Fibroblast of lung (primary cell): ENCODE measurements around the gene KIAA1549. TPM values are rescaled to one million over a fixed set of nuclear protein-coding genes. Genes with fewer than 3 reads are reported as not detected.
A peak's percentile ranks its signal among the peaks of the same experiment; 100 is the strongest.

Experiments
- DNase-seq, 2 donors: peaks; one replicate each; pipeline versions ENCODE4 v3.0.0 to v3.0.0-alpha.2; 2010; ENCODE audit warnings: low read depth in 2 of 2
- H2AFZ ChIP-seq: 2 replicates; pipeline ENCODE4 v1.5.1; 2012; ENCODE audit warnings: low read length, control low read depth, inconsistent platforms
- H3K27ac ChIP-seq: 2 replicates; pipeline ENCODE4 v1.5.1; 2011; ENCODE audit warnings: low read length, control low read depth; ENCODE audit not compliant: insufficient read depth
- H3K27me3 ChIP-seq: 2 replicates; pipeline ENCODE4 v1.5.1; 2011; ENCODE audit warnings: mild to moderate bottlenecking, low read length; ENCODE audit not compliant: control insufficient read depth, insufficient read depth
- H3K36me3 ChIP-seq: 2 replicates; pipeline ENCODE4 v1.5.1; 2011; ENCODE audit warnings: low read length; ENCODE audit not compliant: control insufficient read depth, insufficient read depth
- H3K4me1 ChIP-seq: 2 replicates; pipeline ENCODE4 v1.5.1; 2011; ENCODE audit warnings: low read length; ENCODE audit not compliant: control insufficient read depth, insufficient read depth; ENCODE audit errors: extremely low read depth
- H3K4me2 ChIP-seq: 2 replicates; pipeline ENCODE4 v1.5.1; 2011; ENCODE audit warnings: low read length, control low read depth; ENCODE audit not compliant: insufficient read depth; ENCODE audit errors: extremely low read depth
- H3K4me3 ChIP-seq, 4 experiments: fragments of 200-600 bp in 1 of 4; sonication (generic) in 1 of 4; replicated peaks in 1 of 4; 2 replicates each; pipeline ENCODE4 v1.5.1; 2011 to 2016; ENCODE audit warnings: low read length in 4 of 4, low read depth in 3 of 4, mild to moderate bottlenecking in 3 of 4, control low read depth in 2 of 4, inconsistent platforms in 1 of 4, mixed read lengths in 1 of 4; ENCODE audit not compliant: insufficient read depth in 1 of 4; ENCODE audit errors: control extremely low read depth in 1 of 4
- H3K79me2 ChIP-seq: 2 replicates; pipeline ENCODE4 v1.5.1; 2012; ENCODE audit warnings: mild to moderate bottlenecking, low read length, inconsistent platforms; ENCODE audit not compliant: control insufficient read depth, insufficient read depth
- H3K9ac ChIP-seq: 2 replicates; pipeline ENCODE4 v1.5.1; 2011; ENCODE audit warnings: mild to moderate bottlenecking, low read length, control low read depth; ENCODE audit not compliant: insufficient read depth
- H3K9me3 ChIP-seq: 2 replicates; pipeline ENCODE4 v1.5.1; 2012; ENCODE audit warnings: low read depth, low read length; ENCODE audit not compliant: control insufficient read depth, insufficient read depth
- H4K20me1 ChIP-seq: 2 replicates; pipeline ENCODE4 v1.5.1; 2011; ENCODE audit warnings: low read length; ENCODE audit not compliant: control insufficient read depth, insufficient read depth; ENCODE audit errors: extremely low read depth
- EZH2 ChIP-seq: IDR thresholded peaks from 2 replicates; pipeline ENCODE4 v1.5.1; 2012; ENCODE audit warnings: low read length, control low read depth, mild to moderate bottlenecking; ENCODE audit errors: missing control alignments
- polyA plus RNA-seq, 2 donors: library from polyadenylated mRNA; depleted of rRNA in 1 of 2; stranded (reverse) in 1 of 2; unstranded in 1 of 2; fragments of >200 nt; gene quantifications; 2 replicates each; pipeline ENCODE4 v1.2.1, GENCODE V29; 2011 to 2012; ENCODE audit warnings: missing spikeins in 1 of 2
- total RNA-seq: library from RNA; depleted of rRNA; stranded (reverse); fragments of >200 nt; gene quantifications from 2 replicates; pipeline ENCODE4 v1.2.1, GENCODE V29; 2014
- TF ChIP-seq, protein P1 (sequence below), 2 donors: IDR thresholded peaks in 1 of 2; conservative IDR thresholded peaks in 1 of 2; 1 replicate in 1 of 2; 2 replicates in 1 of 2; pipeline ENCODE4 v1.5.1; 2011 to 2012; ENCODE audit warnings: low read length in 2 of 2, control low read depth in 1 of 2, inconsistent platforms in 1 of 2, low read depth in 1 of 2, mild to moderate bottlenecking in 1 of 2

KIAA1549 gene
- total and polyA plus RNA-seq, 2 donors (not counting 1 experiment from before 2014, with no cell fraction given): 0.48 to 0.66 TPM

DNA sequence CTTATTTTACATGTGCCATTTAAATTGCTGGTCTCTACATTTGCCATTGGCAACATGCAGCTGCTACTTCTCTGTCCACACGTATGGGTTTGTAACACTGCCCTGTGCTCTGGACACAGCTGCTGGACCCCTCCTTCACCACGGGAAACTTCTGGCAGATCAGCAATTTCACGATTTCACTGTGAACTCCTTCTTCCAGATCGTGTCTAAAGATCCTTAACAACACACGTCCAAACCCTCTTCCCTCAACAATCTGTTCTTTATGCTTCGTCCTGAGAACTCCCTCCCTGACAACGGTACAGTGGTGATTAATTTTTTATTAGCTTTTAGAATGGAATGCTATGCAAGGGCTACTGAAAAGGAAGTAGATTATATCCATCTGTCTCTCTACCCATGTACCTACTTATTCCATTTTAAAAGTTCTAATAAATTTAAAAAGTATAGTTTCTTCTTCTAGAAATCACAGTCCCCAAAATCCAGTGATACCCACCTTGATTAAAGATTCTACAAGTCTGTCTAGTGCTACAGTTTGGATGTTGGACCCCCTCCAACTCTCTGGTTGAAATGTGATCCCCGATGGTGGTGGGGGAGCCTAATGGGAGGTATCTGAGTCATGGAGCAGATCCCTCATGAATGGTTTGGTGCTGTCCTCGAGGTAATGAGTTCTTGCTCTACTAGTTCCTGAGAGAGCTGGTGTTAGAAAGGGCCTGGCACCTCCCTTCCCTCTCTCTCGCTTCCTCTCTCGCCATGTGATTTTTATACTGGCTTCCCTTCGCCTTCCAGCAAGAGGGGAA, 81.0 kb downstream of the KIAA1549 start:
- H3K9me3 ChIP-seq: no peaks in the 10 kb centered on the region
- no peak overlapping the region for H3K27ac ChIP-seq
- no peak overlapping the region for H3K4me2 ChIP-seq
- H3K27me3 ChIP-seq: no peaks in the 10 kb centered on the region
- H3K79me2 ChIP-seq: no peaks in the 10 kb centered on the region
- H2AFZ ChIP-seq: no peak overlapping the region
- no peaks in the 10 kb centered on the region for H3K4me1 ChIP-seq
- TF ChIP-seq EZH2: no peak
- TF ChIP-seq, protein P1, sequence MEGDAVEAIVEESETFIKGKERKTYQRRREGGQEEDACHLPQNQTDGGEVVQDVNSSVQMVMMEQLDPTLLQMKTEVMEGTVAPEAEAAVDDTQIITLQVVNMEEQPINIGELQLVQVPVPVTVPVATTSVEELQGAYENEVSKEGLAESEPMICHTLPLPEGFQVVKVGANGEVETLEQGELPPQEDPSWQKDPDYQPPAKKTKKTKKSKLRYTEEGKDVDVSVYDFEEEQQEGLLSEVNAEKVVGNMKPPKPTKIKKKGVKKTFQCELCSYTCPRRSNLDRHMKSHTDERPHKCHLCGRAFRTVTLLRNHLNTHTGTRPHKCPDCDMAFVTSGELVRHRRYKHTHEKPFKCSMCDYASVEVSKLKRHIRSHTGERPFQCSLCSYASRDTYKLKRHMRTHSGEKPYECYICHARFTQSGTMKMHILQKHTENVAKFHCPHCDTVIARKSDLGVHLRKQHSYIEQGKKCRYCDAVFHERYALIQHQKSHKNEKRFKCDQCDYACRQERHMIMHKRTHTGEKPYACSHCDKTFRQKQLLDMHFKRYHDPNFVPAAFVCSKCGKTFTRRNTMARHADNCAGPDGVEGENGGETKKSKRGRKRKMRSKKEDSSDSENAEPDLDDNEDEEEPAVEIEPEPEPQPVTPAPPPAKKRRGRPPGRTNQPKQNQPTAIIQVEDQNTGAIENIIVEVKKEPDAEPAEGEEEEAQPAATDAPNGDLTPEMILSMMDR (conservative IDR thresholded peaks at IDR 0.05 in 1 of 2, IDR thresholded peaks at IDR 0.05 in 1 of 2; ENCODE audit: low read depth in 1 of 2, low read length in 2 of 2): no peak
- H4K20me1 ChIP-seq: no peaks in the 10 kb centered on the region
- DNase-seq: peak; percentile 75 to 77
- no peak overlapping the region for H3K4me3 ChIP-seq
- no peak overlapping the region for H3K9ac ChIP-seq
- H3K36me3 ChIP-seq: no peaks in the 10 kb centered on the region

DNA sequence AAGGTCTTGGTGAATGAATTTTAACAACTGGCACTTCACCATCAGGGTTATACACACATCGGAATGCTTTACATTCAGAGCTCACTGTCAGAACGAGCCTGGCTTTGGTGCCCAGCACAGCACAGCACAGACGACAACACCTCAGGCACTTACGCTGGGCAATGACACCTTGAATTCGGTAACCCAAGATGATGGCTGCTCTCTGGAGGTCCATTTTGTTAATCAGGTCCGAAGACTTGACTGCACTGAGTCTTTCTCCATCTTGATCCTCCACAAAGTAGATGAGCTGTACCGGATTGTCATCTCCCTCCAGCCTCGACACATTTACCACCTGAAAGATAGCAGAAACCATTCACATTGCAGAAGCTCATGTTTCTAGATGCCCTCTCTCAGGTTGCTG, 82.4 kb downstream of the KIAA1549 start:
- no peak overlapping the region for H3K4me2 ChIP-seq
- H3K4me3 ChIP-seq: no peak overlapping the region
- H2AFZ ChIP-seq: no peak overlapping the region
- H3K27me3 ChIP-seq: no peaks in the 10 kb centered on the region
- H3K9me3 ChIP-seq: no peaks in the 10 kb centered on the region
- TF ChIP-seq, protein P1 (conservative IDR thresholded peaks at IDR 0.05 in 1 of 2, IDR thresholded peaks at IDR 0.05 in 1 of 2; ENCODE audit: low read depth in 1 of 2, low read length in 2 of 2): no peak
- TF ChIP-seq EZH2: no peak
- no peaks in the 10 kb centered on the region for H4K20me1 ChIP-seq
- no peaks in the 10 kb centered on the region for H3K79me2 ChIP-seq
- H3K4me1 ChIP-seq: no peaks in the 10 kb centered on the region
- no peak for DNase-seq
- H3K9ac ChIP-seq: no peak overlapping the region
- H3K27ac ChIP-seq: no peak overlapping the region
- H3K36me3 ChIP-seq: no peaks in the 10 kb centered on the region

DNA sequence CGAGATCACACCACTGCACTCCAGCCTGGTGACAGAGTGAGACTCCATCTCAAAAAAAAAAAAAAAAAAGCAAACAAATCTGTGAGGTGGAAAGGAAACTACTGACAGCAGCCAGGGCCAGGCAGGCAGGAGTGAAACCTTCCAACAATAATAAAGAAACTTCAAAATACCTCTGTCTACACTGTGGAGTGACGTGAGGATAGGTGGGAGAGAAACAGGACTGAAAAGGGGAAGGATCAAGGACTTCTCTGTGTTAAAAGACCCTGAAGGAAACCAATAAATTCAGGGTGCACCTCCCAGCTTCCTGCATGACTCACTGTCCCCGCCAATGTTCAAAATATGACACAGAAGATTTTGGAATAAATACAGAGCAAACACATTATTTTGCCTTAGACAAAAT, 82.9 kb downstream of the KIAA1549 start:
- H3K36me3 ChIP-seq: no peaks in the 10 kb centered on the region
- H3K9me3 ChIP-seq: no peaks in the 10 kb centered on the region
- no peaks in the 10 kb centered on the region for H3K79me2 ChIP-seq
- no peak overlapping the region for H2AFZ ChIP-seq
- no peak overlapping the region for H3K4me2 ChIP-seq
- no peaks in the 10 kb centered on the region for H3K27me3 ChIP-seq
- no peak overlapping the region for H3K9ac ChIP-seq
- no peak overlapping the region for H3K4me3 ChIP-seq
- TF ChIP-seq EZH2: no peak
- TF ChIP-seq, protein P1 (conservative IDR thresholded peaks at IDR 0.05 in 1 of 2, IDR thresholded peaks at IDR 0.05 in 1 of 2; ENCODE audit: low read depth in 1 of 2, low read length in 2 of 2): no peak
- DNase-seq: no peak
- H3K27ac ChIP-seq: no peak overlapping the region
- no peaks in the 10 kb centered on the region for H3K4me1 ChIP-seq
- H4K20me1 ChIP-seq: no peaks in the 10 kb centered on the region
